Measurements from ENCODE around the gene KLHL42.

Gene KLHL42

DNA sequence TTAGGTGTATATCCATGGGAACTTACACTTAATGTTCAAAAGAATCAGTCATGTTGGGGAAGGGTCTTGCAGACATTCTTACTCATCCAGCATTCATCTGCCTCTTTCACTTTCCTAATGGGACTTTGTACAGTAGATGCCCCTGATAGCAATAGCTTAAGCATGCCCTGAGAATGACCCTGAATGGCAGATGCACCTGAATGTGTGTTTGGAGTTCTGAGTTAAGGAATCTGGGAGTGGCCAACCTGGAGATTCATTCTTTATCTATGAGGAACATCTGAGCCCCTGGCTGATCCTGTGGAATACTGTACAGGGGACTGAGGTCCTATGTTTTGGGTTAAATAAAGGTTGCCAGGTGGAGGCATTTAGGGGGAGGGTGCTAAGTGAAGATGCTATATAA lies 71.3 kb downstream of the KLHL42 start:
- H3K4me3 ChIP-seq (replicated peaks in 1 of 2; ENCODE audit: low read depth in 2 of 2, low read length in 2 of 2) = no peak overlapping the region
- TF ChIP-seq, protein P1, sequence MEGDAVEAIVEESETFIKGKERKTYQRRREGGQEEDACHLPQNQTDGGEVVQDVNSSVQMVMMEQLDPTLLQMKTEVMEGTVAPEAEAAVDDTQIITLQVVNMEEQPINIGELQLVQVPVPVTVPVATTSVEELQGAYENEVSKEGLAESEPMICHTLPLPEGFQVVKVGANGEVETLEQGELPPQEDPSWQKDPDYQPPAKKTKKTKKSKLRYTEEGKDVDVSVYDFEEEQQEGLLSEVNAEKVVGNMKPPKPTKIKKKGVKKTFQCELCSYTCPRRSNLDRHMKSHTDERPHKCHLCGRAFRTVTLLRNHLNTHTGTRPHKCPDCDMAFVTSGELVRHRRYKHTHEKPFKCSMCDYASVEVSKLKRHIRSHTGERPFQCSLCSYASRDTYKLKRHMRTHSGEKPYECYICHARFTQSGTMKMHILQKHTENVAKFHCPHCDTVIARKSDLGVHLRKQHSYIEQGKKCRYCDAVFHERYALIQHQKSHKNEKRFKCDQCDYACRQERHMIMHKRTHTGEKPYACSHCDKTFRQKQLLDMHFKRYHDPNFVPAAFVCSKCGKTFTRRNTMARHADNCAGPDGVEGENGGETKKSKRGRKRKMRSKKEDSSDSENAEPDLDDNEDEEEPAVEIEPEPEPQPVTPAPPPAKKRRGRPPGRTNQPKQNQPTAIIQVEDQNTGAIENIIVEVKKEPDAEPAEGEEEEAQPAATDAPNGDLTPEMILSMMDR (IDR thresholded peaks at IDR 0.05; ENCODE audit: low read depth, low read length) = no peak
- DNase-seq (ENCODE audit: low read depth in 2 of 2) = no peak

DNA sequence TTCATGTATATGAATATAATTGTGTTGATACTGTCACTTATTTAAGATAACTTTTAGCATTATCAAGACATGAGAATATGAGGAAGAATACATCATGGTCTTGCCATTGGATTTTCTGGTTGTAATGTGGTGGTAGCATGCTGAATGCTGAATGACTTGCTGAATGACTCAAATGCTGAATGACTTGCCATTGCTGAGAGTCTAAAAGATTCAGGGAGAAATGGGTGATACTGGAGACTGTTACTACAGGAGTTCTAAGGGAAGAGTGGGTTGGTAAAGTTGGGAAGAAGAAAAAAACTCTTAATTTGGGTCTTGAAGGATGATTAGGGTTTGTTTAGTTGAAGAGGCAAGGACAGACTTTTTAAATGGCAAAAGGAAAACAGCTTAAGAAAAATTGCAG lies 72.1 kb downstream of the KLHL42 start:
- DNase-seq (ENCODE audit: low read depth in 2 of 2) = no peak
- H3K4me3 ChIP-seq (replicated peaks in 1 of 2; ENCODE audit: low read depth in 2 of 2, low read length in 2 of 2) = no peak overlapping the region
- TF ChIP-seq, protein P1 (IDR thresholded peaks at IDR 0.05; ENCODE audit: low read depth, low read length) = no peak

Measured in cardiac fibroblast (primary cell).